ENCODE measurements around the gene PTPRM. TPM values are rescaled to one million over a fixed set of nuclear protein-coding genes. Genes with fewer than 3 reads are reported as not detected.

PTPRM gene
- polyA plus RNA-seq, 1 donor from 2014 or later: 126 TPM

- Histone ChIP-seq H3K27ac (ENCODE audit: low read length) (no peak overlapping the region), H3K4me2 (ENCODE audit: low read length) (no peak overlapping the region), H2AFZ (ENCODE audit: low read depth, low read length) (no peak overlapping the region), H3K4me3 (ENCODE audit: low read length) (no peak overlapping the region), H3K9ac (ENCODE audit: low read length) (no peak overlapping the region), H3K9me3 (ENCODE audit: low read length) (no peaks in the 10 kb centered on the region), H3K9me2 (ENCODE audit: insufficient read depth, low read length) (no peaks in the 10 kb centered on the region), H3K36me3 (ENCODE audit: insufficient read depth, low read length) (no peaks in the 10 kb centered on the region), H3K79me2 (replicated peaks; ENCODE audit: insufficient read depth, low read length) (no peaks in the 10 kb centered on the region), H4K20me1 (ENCODE audit: insufficient read depth) (no peaks in the 10 kb centered on the region), H3K27me3 (ENCODE audit: insufficient read depth, low read depth, low read length) (no peaks in the 10 kb centered on the region), H3F3A (ENCODE audit: insufficient read depth, low read length, poor library complexity, severe bottlenecking) (no peaks in the 10 kb centered on the region)
- no peak for TF ChIP-seq REST (IDR thresholded peaks at IDR 0.05; ENCODE audit: borderline replicate concordance)
- TF ChIP-seq TAF1 (IDR thresholded peaks at IDR 0.05; ENCODE audit: low read depth): no peak
- TF ChIP-seq RAD21 (conservative IDR thresholded peaks at IDR 0.05): no peak
- TF ChIP-seq MXI1 (conservative IDR thresholded peaks at IDR 0.05; ENCODE audit: poor library complexity, severe bottlenecking): no peak
- TF ChIP-seq SMC3 (conservative IDR thresholded peaks at IDR 0.05; ENCODE audit: poor library complexity): no peak
- no peak for TF ChIP-seq POLR2AphosphoS5 (IDR thresholded peaks at IDR 0.05)
- TF ChIP-seq EZH2 (IDR thresholded peaks at IDR 0.05; ENCODE audit: borderline replicate concordance, insufficient read depth, low read length, poor library complexity, severe bottlenecking): no peak
- TF ChIP-seq CTCF (IDR thresholded peaks at IDR 0.05; ENCODE audit: poor library complexity, severe bottlenecking): no peak
- no peak for TF ChIP-seq EP300 (conservative IDR thresholded peaks at IDR 0.05; ENCODE audit: poor library complexity, severe bottlenecking)
These were observed 888.8 kb downstream of the PTPRM start for GRCh38 chr18:8455661-8456614.

Small RNAs within 50 kb of the gene (small RNA-seq; reads per million reads assigned to genes)
- gene AP001094.1: 0 reads per million in 3 experiments
- gene RF00012: 0 to 0.41 (median 0.10) reads per million in 3 experiments
